Measurements from ENCODE around the gene PLXNA4.

- TF ChIP-seq CTCF (IDR thresholded peaks at IDR 0.05) = no peak
- TF ChIP-seq POLR2A (IDR thresholded peaks at IDR 0.05) = no peak
Observed at GRCh38 chr7:132469264-132469663, 107.0 kb downstream of the PLXNA4 start.
